ENCODE results near the gene RYR3. TPM values are rescaled to one million over a fixed set of nuclear protein-coding genes. Genes with fewer than 3 reads are reported as not detected.
A peak's percentile ranks its signal among the peaks of the same experiment; 100 is the strongest.

RYR3 gene
- total and polyA plus RNA-seq, 4 donors = 13.0 to 33.6 (median 20.0) TPM

DNA sequence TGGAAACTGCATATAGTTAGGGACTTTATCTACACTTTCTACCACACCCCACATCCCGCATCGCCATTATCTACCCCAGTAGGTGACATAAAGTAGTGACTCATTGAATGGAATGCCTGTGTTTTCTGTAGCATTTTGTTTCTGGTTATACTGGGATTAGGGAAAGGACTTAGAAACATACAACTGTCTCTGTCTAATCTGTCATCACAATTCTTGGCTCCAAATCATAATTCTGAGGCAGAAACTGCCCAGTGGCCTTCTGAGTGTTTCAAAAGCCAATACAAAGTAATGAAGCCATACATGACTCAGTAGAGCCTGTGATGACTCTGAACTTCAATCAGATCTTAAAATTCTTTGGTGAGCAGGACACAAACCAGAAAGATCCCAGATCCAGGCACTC lies 541.8 kb downstream of the RYR3 start:
- no peak overlapping the region for H3K27ac ChIP-seq (ENCODE audit: low read depth, low read length)
- no CpG with 5 or more reads among the region's 2 CpGs for WGBS (ENCODE audit: insufficient coverage)

DNA sequence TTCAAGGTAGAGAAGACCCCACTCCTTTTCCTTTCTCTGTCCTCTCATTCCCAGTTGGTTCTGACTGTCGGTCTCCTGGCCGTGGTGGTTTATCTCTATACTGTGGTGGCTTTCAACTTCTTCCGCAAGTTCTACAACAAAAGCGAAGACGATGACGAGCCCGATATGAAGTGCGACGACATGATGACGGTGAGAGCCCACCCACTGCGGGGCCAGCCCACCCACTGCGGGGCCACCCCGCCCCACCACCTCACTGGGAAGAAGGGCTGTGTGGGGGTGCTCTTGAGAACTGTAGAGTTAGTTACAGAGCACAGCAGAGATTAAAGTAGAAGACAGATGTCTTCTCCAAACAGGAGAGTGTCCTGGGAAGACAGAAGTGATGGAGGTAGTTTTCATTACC lies 547.0 kb downstream of the RYR3 start:
- H3K27me3 ChIP-seq (ENCODE audit: control insufficient read depth, insufficient read depth, low read length) = no peaks in the 10 kb centered on the region
- peaks cover 17% of the 10 kb centered on the region for H3K36me3 ChIP-seq (ENCODE audit: control insufficient read depth, insufficient read depth, low read length)
- no peaks in the 10 kb centered on the region for H3K9me3 ChIP-seq (ENCODE audit: control insufficient read depth, insufficient read depth, low read length)
- H3K4me3 ChIP-seq (ENCODE audit: low read depth, low read length) = no peak overlapping the region
- no peak for DNase-seq (ENCODE audit: low read depth in 4 of 6, low spot score in 6 of 6)
- H3K27ac ChIP-seq (ENCODE audit: low read depth, low read length) = no peak overlapping the region
- WGBS (ENCODE audit: insufficient coverage) = 99% methylated on average over 11 of the region's 13 CpGs
- H3K4me1 ChIP-seq (ENCODE audit: control insufficient read depth, insufficient read depth, low read length) = no peaks in the 10 kb centered on the region

More for the DNA sequence above, 541.8 kb downstream of the RYR3 start:
- Histone ChIP-seq H3K27me3 (ENCODE audit: control insufficient read depth, insufficient read depth, low read length) (no peaks in the 10 kb centered on the region), H3K4me1 (ENCODE audit: control insufficient read depth, insufficient read depth, low read length) (no peaks in the 10 kb centered on the region), H3K4me3 (ENCODE audit: low read depth, low read length) (no peak overlapping the region), H3K9me3 (ENCODE audit: control insufficient read depth, insufficient read depth, low read length) (no peaks in the 10 kb centered on the region), H3K36me3 (ENCODE audit: control insufficient read depth, insufficient read depth, low read length) (peaks cover 7% of the 10 kb centered on the region)
- no peak for DNase-seq (ENCODE audit: low read depth in 4 of 6, low spot score in 6 of 6)

DNA sequence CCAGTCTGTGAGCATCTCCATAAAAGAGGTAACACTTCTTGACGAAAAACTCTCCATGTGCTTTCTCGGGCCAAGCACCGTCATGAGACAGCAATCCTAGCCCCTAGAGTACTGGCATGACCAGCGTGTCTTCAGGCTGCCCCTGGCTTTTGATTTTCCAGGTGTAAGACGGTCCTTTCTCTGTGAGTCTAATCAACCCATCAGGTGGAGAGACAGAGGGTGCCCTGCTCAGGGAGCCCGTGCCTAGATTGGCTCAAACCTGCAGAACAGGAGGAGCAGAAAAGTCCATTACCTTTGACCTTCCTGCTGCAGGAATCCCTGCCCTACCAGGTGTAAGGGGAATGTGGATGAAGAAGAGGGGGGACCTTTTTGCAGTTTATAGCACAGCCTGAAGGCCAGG lies 548.1 kb downstream of the RYR3 start:
- Histone ChIP-seq H3K36me3 (ENCODE audit: control insufficient read depth, insufficient read depth, low read length) (peaks cover 17% of the 10 kb centered on the region), H3K4me3 (ENCODE audit: low read depth, low read length) (no peak overlapping the region), H3K27ac (ENCODE audit: low read depth, low read length) (no peak overlapping the region), H3K4me1 (ENCODE audit: control insufficient read depth, insufficient read depth, low read length) (no peaks in the 10 kb centered on the region), H3K9me3 (ENCODE audit: control insufficient read depth, insufficient read depth, low read length) (no peaks in the 10 kb centered on the region), H3K27me3 (ENCODE audit: control insufficient read depth, insufficient read depth, low read length) (no peaks in the 10 kb centered on the region)
- WGBS (ENCODE audit: insufficient coverage) = 97% methylated on average over 6 of the region's 6 CpGs
- DNase-seq (ENCODE audit: low read depth in 4 of 6, low spot score in 6 of 6) = no peak

DNA sequence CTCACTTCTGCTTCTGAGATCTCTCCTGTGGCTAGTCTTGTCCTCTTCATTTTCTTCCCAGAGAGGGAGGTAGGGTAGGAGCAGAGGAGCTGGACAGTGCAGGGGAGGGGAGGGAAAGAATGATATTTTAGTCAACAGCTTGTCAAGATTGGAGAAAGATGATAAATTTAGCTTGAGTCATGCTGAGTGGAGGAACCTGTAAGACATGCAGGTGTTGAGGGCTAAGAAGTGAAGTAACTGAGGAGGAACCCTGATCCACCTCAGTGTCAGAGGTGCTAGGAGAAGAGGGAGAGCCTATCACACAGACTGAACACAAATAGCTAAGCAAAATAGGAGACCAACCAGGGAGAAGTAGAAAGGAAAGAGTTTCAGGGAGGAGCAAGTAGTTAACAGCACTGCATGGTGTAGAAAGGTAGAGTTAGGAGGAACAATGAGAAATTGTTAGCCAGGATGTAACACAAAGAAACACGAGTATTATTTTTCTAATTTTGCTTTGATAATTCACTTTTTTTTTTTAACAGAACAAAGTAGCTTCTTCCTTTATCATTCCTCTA lies 549.3 kb downstream of the RYR3 start:
- no peak for DNase-seq (ENCODE audit: low read depth in 4 of 6, low spot score in 6 of 6)
- WGBS (ENCODE audit: insufficient coverage) = no CpG with 5 or more reads among the region's 1 CpG
- H3K27me3 ChIP-seq (ENCODE audit: control insufficient read depth, insufficient read depth, low read length) = no peaks in the 10 kb centered on the region
- peaks cover 17% of the 10 kb centered on the region for H3K36me3 ChIP-seq (ENCODE audit: control insufficient read depth, insufficient read depth, low read length)
- H3K9me3 ChIP-seq (ENCODE audit: control insufficient read depth, insufficient read depth, low read length) = no peaks in the 10 kb centered on the region
- no peaks in the 10 kb centered on the region for H3K4me1 ChIP-seq (ENCODE audit: control insufficient read depth, insufficient read depth, low read length)
- no peak overlapping the region for H3K4me3 ChIP-seq (ENCODE audit: low read depth, low read length)
- H3K27ac ChIP-seq (ENCODE audit: low read depth, low read length) = no peak overlapping the region

DNA sequence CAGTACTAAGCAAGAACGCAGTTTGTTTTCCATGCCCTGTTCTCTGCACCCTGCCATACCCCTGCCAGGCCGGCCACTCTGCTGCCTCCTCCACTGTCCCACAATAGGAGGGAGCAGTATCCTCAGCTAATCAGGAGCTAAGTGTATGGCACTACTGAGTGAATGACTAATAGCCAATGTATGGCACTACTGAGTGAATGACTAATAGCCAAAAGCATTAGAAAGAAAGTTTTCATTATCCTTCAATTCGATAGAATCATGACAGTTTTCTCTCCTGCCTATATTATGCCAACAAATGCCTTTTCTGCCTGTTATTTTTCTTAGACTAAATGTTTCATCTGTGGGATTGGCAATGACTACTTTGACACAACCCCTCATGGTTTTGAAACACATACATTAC lies 550.0 kb downstream of the RYR3 start:
- H3K27me3 ChIP-seq (ENCODE audit: control insufficient read depth, insufficient read depth, low read length) = no peaks in the 10 kb centered on the region
- H3K4me1 ChIP-seq (ENCODE audit: control insufficient read depth, insufficient read depth, low read length) = no peaks in the 10 kb centered on the region
- H3K9me3 ChIP-seq (ENCODE audit: control insufficient read depth, insufficient read depth, low read length) = no peaks in the 10 kb centered on the region
- peaks cover 17% of the 10 kb centered on the region for H3K36me3 ChIP-seq (ENCODE audit: control insufficient read depth, insufficient read depth, low read length)
- no peak overlapping the region for H3K4me3 ChIP-seq (ENCODE audit: low read depth, low read length)
- no peak overlapping the region for H3K27ac ChIP-seq (ENCODE audit: low read depth, low read length)
- 94% methylated on average over 2 of the region's 3 CpGs for WGBS (ENCODE audit: insufficient coverage)
- no peak for DNase-seq (ENCODE audit: low read depth in 4 of 6, low spot score in 6 of 6)

DNA sequence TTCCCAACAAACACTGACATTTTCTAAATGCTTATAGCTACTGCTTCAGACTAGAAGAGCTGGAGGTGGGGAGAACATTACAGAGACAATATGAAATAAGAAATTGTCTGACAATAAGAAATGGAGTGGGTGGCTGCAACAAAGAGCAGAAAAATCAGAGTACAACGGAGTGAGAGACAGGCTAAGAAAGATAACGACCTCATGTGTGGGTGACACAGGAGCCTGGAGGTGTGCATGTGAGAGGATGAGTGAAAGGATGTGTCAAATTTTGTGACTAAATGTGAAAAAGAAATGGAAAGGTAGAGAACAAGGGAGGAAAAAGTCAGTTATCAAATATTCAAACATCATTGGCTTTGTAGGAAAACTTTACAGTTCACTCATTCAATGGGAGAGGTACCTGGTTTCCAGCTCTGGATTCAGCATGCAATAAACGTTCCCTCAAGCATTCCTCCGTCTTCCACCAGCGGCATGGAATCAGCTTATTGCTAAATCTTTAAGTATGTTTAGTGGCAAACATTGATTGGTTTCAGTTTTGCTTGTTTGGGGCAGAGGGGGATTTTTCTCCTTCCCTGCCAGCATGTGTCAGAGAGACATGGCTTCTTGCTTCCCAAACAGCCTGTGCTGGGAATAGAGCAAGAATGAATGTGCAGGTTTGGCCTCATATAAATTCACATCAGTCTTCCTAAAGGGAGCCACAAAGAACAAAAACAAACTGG lies 553.8 kb downstream of the RYR3 start:
- DNase-seq (ENCODE audit: low read depth in 4 of 6, low spot score in 6 of 6) = no peak
- Histone ChIP-seq H3K36me3 (ENCODE audit: control insufficient read depth, insufficient read depth, low read length) (no peaks in the 10 kb centered on the region), H3K4me1 (ENCODE audit: control insufficient read depth, insufficient read depth, low read length) (no peaks in the 10 kb centered on the region), H3K27ac (ENCODE audit: low read depth, low read length) (no peak overlapping the region), H3K9me3 (ENCODE audit: control insufficient read depth, insufficient read depth, low read length) (no peaks in the 10 kb centered on the region), H3K27me3 (ENCODE audit: control insufficient read depth, insufficient read depth, low read length) (no peaks in the 10 kb centered on the region), H3K4me3 (ENCODE audit: low read depth, low read length) (no peak overlapping the region)
- 91% methylated on average over 2 of the region's 5 CpGs for WGBS (ENCODE audit: insufficient coverage)

DNA sequence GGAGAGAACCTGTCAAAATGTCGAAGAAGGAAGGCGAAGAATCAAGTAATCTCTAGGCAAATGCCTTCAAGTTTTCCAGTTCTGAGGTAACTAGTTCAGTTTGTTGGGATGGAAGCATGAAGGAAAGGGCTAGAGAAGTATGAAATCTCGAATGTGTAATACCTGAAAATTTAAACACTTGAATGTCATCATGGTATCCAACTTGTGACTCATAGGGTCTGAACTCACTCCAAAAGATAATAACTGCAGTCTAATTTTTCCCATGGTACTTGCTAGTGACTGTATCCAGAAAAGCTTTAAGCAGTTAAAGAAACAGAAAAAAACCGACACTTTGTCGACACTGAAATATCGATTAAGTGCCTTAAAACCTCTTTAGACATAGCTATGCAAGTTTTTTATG lies 554.6 kb downstream of the RYR3 start:
- no peaks in the 10 kb centered on the region for H3K36me3 ChIP-seq (ENCODE audit: control insufficient read depth, insufficient read depth, low read length)
- no peaks in the 10 kb centered on the region for H3K9me3 ChIP-seq (ENCODE audit: control insufficient read depth, insufficient read depth, low read length)
- WGBS (ENCODE audit: insufficient coverage) = 94% methylated on average over 3 of the region's 6 CpGs
- H3K27me3 ChIP-seq (ENCODE audit: control insufficient read depth, insufficient read depth, low read length) = no peaks in the 10 kb centered on the region
- H3K4me1 ChIP-seq (ENCODE audit: control insufficient read depth, insufficient read depth, low read length) = no peaks in the 10 kb centered on the region
- DNase-seq (ENCODE audit: low read depth in 4 of 6, low spot score in 6 of 6) = no peak
- H3K4me3 ChIP-seq (ENCODE audit: low read depth, low read length) = no peak overlapping the region
- no peak overlapping the region for H3K27ac ChIP-seq (ENCODE audit: low read depth, low read length)

DNA sequence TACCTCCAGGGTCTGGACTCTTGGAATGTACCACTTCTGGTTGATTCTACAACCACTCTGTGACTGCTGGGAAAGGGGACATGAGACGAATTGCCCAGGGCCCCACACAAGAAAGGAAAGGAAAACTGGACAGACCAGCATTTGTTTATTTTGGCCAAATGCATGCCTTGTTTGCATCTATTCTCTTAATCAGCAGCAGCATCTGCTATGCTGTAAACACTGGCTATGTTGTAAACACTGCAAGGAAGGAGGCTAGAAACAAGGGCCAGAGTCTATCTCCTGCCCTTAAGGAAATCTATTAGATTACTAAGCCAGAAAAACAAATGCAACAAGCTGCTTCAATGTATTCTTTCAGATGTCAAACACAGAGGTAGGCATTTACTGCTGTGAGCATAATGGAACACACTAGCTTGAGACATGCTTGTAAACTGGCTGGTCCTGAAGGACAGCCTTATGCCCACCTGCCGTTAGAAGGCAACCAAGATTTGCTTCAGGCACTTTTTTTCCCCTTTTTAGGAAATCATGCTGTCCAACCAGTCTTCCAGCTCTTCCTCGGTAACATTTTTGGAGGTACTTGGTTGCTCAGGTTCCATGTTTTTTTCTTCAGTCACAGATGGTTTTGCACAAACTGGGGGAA lies 555.5 kb downstream of the RYR3 start:
- Histone ChIP-seq H3K36me3 (ENCODE audit: control insufficient read depth, insufficient read depth, low read length) (no peaks in the 10 kb centered on the region), H3K4me1 (ENCODE audit: control insufficient read depth, insufficient read depth, low read length) (no peaks in the 10 kb centered on the region), H3K27ac (ENCODE audit: low read depth, low read length) (no peak overlapping the region), H3K27me3 (ENCODE audit: control insufficient read depth, insufficient read depth, low read length) (no peaks in the 10 kb centered on the region), H3K9me3 (ENCODE audit: control insufficient read depth, insufficient read depth, low read length) (no peaks in the 10 kb centered on the region), H3K4me3 (ENCODE audit: low read depth, low read length) (no peak overlapping the region)
- WGBS (ENCODE audit: insufficient coverage) = 80% methylated on average over 1 of the region's 3 CpGs
- DNase-seq (ENCODE audit: low read depth in 4 of 6, low spot score in 6 of 6) = peak in 2 of 6 donors; percentile 6 to 30

DNA sequence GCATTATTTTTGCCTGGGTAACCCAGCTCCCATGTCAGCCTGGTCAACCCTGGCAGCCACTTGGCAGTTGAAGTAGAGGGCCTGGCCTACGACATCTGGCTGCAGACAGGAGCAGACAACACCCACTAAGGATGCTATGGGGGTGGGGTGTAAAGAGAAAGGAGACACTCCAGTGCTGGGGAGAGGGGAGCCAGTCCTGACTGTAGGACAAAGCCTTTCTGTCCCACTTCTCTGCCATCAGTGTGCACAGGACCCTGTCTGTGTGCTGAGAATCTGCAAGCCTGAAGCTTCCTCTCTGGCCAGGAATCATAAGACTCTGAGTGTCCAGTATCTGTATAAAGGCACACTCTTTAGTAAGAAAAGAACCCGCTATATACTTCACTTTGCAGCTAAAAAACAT lies 561.2 kb downstream of the RYR3 start:
- H3K36me3 ChIP-seq (ENCODE audit: control insufficient read depth, insufficient read depth, low read length) = no peaks in the 10 kb centered on the region
- no peak overlapping the region for H3K27ac ChIP-seq (ENCODE audit: low read depth, low read length)
- H3K4me1 ChIP-seq (ENCODE audit: control insufficient read depth, insufficient read depth, low read length) = peaks cover 11% of the 10 kb centered on the region
- H3K4me3 ChIP-seq (ENCODE audit: low read depth, low read length) = no peak overlapping the region
- H3K9me3 ChIP-seq (ENCODE audit: control insufficient read depth, insufficient read depth, low read length) = no peaks in the 10 kb centered on the region
- 50% methylated on average over 1 of the region's 2 CpGs for WGBS (ENCODE audit: insufficient coverage)
- no peaks in the 10 kb centered on the region for H3K27me3 ChIP-seq (ENCODE audit: control insufficient read depth, insufficient read depth, low read length)
- peak in 3 of 6 donors; percentile 18 to 60 (median 33) for DNase-seq (ENCODE audit: low read depth in 4 of 6, low spot score in 6 of 6)
